ENCODE data around the gene GTF2A1. TPM values are rescaled to one million over a fixed set of nuclear protein-coding genes. Genes with fewer than 3 reads are reported as not detected.
A peak's percentile ranks its signal among the peaks of the same experiment; 100 is the strongest.

GTF2A1 gene
- total RNA-seq, 1 experiment from 2014 or later = 49.0 TPM

- peak overlapping the region; percentile 95 for H3K4me3 Mint-ChIP-seq
- peak overlapping the region; percentile 93 for H3K27ac Mint-ChIP-seq
- DNase-seq (ENCODE audit: low spot score) = no peak
- CTCF ChIA-PET = interaction anchor here (0.6 to 1.0 kb wide), 2 partner anchors 49 to 207 kb away, joined by 3 to 4 read pairs; no protein-coding TSS in a partner anchor
- peaks cover 15% of the 10 kb centered on the region for H3K36me3 Mint-ChIP-seq
- POLR2A ChIA-PET = interaction anchor here (0.6 to 1.8 kb wide), 14 partner anchors 16 to 457 kb away, joined by 3 to 18 read pairs (median 4); partner anchors contain the start of gene TSHR
- no peak for ATAC-seq
- H3K4me1 Mint-ChIP-seq = peaks cover 31% of the 10 kb centered on the region
- peaks cover 4% of the 10 kb centered on the region; the same call in 1 of the 2 replicates for H3K27me3 Mint-ChIP-seq (ENCODE audit: low read depth)
- no peaks in the 10 kb centered on the region for H3K9me3 Mint-ChIP-seq
- TF ChIP-seq TCF7 (CRISPR knock-in tag; IDR thresholded peaks at IDR 0.05; ENCODE audit: low read depth) = no peak
- 0 out of 2 replicates have a peak, but pooled peaks have one; percentile 11 for TF ChIP-seq NFYB (CRISPR knock-in tag; conservative IDR thresholded peaks at IDR 0.05; ENCODE audit: low read depth)
- no peak for TF ChIP-seq SMAD4 (CRISPR knock-in tag; IDR thresholded peaks at IDR 0.05)
- TF ChIP-seq JAZF1 (CRISPR knock-in tag; IDR thresholded peaks at IDR 0.05) = peak; percentile 85
- TF ChIP-seq ESRRA (CRISPR knock-in tag; IDR thresholded peaks at IDR 0.05; ENCODE audit: borderline replicate concordance) = no peak
- TF ChIP-seq NFATC4 (CRISPR knock-in tag; IDR thresholded peaks at IDR 0.05) = peak; percentile 90
- TF ChIP-seq KAT7 (CRISPR knock-in tag; IDR thresholded peaks at IDR 0.05; ENCODE audit: borderline replicate concordance) = no peak
- 0 out of 2 replicates have a peak, but pooled peaks have one; percentile 77 for TF ChIP-seq SOX15 (CRISPR knock-in tag; IDR thresholded peaks at IDR 0.05)
- TF ChIP-seq, protein P1, sequence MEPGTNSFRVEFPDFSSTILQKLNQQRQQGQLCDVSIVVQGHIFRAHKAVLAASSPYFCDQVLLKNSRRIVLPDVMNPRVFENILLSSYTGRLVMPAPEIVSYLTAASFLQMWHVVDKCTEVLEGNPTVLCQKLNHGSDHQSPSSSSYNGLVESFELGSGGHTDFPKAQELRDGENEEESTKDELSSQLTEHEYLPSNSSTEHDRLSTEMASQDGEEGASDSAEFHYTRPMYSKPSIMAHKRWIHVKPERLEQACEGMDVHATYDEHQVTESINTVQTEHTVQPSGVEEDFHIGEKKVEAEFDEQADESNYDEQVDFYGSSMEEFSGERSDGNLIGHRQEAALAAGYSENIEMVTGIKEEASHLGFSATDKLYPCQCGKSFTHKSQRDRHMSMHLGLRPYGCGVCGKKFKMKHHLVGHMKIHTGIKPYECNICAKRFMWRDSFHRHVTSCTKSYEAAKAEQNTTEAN (CRISPR knock-in tag; IDR thresholded peaks at IDR 0.05) = no peak
- peak; percentile 83; the same call in 1 of the 2 replicates for TF ChIP-seq EMX1 (CRISPR knock-in tag; IDR thresholded peaks at IDR 0.05)
- peak; percentile 92; the same call in 1 of the 2 replicates for TF ChIP-seq ZMAT4 (CRISPR knock-in tag; IDR thresholded peaks at IDR 0.05)
- TF ChIP-seq ZNF423 (CRISPR knock-in tag; IDR thresholded peaks at IDR 0.05) = no peak
- no peak for TF ChIP-seq PRRX2 (CRISPR knock-in tag; IDR thresholded peaks at IDR 0.05)
- TF ChIP-seq, protein P2, sequence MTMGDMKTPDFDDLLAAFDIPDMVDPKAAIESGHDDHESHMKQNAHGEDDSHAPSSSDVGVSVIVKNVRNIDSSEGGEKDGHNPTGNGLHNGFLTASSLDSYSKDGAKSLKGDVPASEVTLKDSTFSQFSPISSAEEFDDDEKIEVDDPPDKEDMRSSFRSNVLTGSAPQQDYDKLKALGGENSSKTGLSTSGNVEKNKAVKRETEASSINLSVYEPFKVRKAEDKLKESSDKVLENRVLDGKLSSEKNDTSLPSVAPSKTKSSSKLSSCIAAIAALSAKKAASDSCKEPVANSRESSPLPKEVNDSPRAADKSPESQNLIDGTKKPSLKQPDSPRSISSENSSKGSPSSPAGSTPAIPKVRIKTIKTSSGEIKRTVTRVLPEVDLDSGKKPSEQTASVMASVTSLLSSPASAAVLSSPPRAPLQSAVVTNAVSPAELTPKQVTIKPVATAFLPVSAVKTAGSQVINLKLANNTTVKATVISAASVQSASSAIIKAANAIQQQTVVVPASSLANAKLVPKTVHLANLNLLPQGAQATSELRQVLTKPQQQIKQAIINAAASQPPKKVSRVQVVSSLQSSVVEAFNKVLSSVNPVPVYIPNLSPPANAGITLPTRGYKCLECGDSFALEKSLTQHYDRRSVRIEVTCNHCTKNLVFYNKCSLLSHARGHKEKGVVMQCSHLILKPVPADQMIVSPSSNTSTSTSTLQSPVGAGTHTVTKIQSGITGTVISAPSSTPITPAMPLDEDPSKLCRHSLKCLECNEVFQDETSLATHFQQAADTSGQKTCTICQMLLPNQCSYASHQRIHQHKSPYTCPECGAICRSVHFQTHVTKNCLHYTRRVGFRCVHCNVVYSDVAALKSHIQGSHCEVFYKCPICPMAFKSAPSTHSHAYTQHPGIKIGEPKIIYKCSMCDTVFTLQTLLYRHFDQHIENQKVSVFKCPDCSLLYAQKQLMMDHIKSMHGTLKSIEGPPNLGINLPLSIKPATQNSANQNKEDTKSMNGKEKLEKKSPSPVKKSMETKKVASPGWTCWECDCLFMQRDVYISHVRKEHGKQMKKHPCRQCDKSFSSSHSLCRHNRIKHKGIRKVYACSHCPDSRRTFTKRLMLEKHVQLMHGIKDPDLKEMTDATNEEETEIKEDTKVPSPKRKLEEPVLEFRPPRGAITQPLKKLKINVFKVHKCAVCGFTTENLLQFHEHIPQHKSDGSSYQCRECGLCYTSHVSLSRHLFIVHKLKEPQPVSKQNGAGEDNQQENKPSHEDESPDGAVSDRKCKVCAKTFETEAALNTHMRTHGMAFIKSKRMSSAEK (CRISPR knock-in tag; IDR thresholded peaks at IDR 0.05; ENCODE audit: borderline replicate concordance) = peak; percentile 89
- 0 out of 2 replicates have a peak, but pooled peaks have one; percentile 87 for TF ChIP-seq AR (CRISPR knock-in tag; IDR thresholded peaks at IDR 0.05)
- no peak for TF ChIP-seq PRDM15 (CRISPR knock-in tag; IDR thresholded peaks at IDR 0.05)
- TF ChIP-seq, protein P3, sequence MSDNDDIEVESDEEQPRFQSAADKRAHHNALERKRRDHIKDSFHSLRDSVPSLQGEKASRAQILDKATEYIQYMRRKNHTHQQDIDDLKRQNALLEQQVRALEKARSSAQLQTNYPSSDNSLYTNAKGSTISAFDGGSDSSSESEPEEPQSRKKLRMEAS (CRISPR knock-in tag; IDR thresholded peaks at IDR 0.05) = no peak
- peak; percentile 95 for TF ChIP-seq ZNF416 (CRISPR knock-in tag; IDR thresholded peaks at IDR 0.05)
- no peak for TF ChIP-seq CREM (CRISPR knock-in tag; IDR thresholded peaks at IDR 0.05)
- TF ChIP-seq RORB (CRISPR knock-in tag; IDR thresholded peaks at IDR 0.05) = peak; percentile 90
- TF ChIP-seq, protein P4, sequence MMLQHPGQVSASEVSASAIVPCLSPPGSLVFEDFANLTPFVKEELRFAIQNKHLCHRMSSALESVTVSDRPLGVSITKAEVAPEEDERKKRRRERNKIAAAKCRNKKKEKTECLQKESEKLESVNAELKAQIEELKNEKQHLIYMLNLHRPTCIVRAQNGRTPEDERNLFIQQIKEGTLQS (CRISPR knock-in tag; conservative IDR thresholded peaks at IDR 0.05) = no peak
- no peak for TF ChIP-seq ATF1 (CRISPR knock-in tag; IDR thresholded peaks at IDR 0.05)
- 0 out of 2 replicates have a peak, but pooled peaks have one; percentile 96 for TF ChIP-seq OVOL2 (CRISPR knock-in tag; IDR thresholded peaks at IDR 0.05; ENCODE audit: borderline replicate concordance)
- TF ChIP-seq FOXJ3 (CRISPR knock-in tag; IDR thresholded peaks at IDR 0.05; ENCODE audit: borderline replicate concordance) = no peak
- no peak for TF ChIP-seq USF1 (CRISPR knock-in tag; IDR thresholded peaks at IDR 0.05)
- TF ChIP-seq FOXK1 (CRISPR knock-in tag; IDR thresholded peaks at IDR 0.05) = no peak
- no peak for TF ChIP-seq GTF2I (CRISPR knock-in tag; conservative IDR thresholded peaks at IDR 0.05)
Observed at GRCh38 chr14:81220580-81220829, 254 bp downstream of the GTF2A1 start.
